K562 (cell line): ENCODE results near the gene MPRIP. TPM values are rescaled to one million over a fixed set of nuclear protein-coding genes. Genes with fewer than 3 reads are reported as not detected.
A peak's percentile ranks its signal among the peaks of the same experiment; 100 is the strongest.

Source experiments
- ATAC-seq: fragments of 200-7000 bp; cut with Tn5 transposase; 3 replicates; pipeline ENCODE4 v1.9.1; 2020; ENCODE audit warnings: moderate library complexity
- BruUV-seq: library from RNA; stranded (reverse); fragments of 400-500 nt; replicated peaks from 2 replicates; lab custom pipeline; 2021; lab: Mats Ljungman, UMichigan
- CTCF ChIA-PET: fragments of 300-600 bp; formaldehyde crosslinking; extraction: SDS; loops from one replicate; lab custom pipeline; 2021; ENCODE audit warnings: low intra/inter-chr PET ratio; lab: Yijun Ruan, JAX
- POLR2A ChIA-PET: fragments of 300-600, 350-650 bp; sonication (Branson Sonifier 250); formaldehyde crosslinking; extraction: SDS; loops from one replicate; lab custom pipeline; 2021; ENCODE audit warnings: antibody characterized with exemption, inconsistent platforms; lab: Yijun Ruan, JAX
- DNase-seq, 4 experiments: peaks; one replicate each; pipeline versions ENCODE4 v3.0.0 to v3.0.0-alpha.2; 2011 to 2018; ENCODE audit warnings: low spot score in 3 of 4, mixed read lengths in 3 of 4; ENCODE audit errors: extremely low read depth in 1 of 4
- FAIRE-seq: peaks from 2 replicates; lab custom pipeline; 2011; peaks lifted over from hg19 to GRCh38; lab: Jason Lieb, UNC
- H2AFZ ChIP-seq: 2 replicates; pipeline ENCODE4 v1.6.0; 2011; ENCODE audit warnings: low read depth, low read length, control low read depth, inconsistent platforms
- H3K27ac ChIP-seq: fragments of 200-600 bp; 3 replicates; pipeline ENCODE4 v1.8.0; 2011; ENCODE audit warnings: low read depth, mild to moderate bottlenecking, control low read depth, inconsistent platforms, low read length, moderate library complexity, mixed read lengths; ENCODE audit errors: extremely low read depth
- H3K27me3 ChIP-seq, 2 experiments: fragments of 300-600 bp in 1 of 2; 2 replicates in 1 of 2; 3 replicates in 1 of 2; pipeline versions ENCODE4 v1.6.0 to v1.8.0; 2011; ENCODE audit warnings: inconsistent platforms in 2 of 2, low read length in 2 of 2, mild to moderate bottlenecking in 1 of 2, mixed read lengths in 1 of 2, moderate library complexity in 1 of 2; ENCODE audit not compliant: control insufficient read depth in 2 of 2, insufficient read depth in 2 of 2
- H3K36me3 ChIP-seq: fragments of 300-600 bp; 3 replicates; pipeline ENCODE4 v1.8.0; 2011; ENCODE audit warnings: mild to moderate bottlenecking, low read length, inconsistent platforms; ENCODE audit not compliant: control insufficient read depth, insufficient read depth
- H3K4me1 ChIP-seq, 2 experiments: fragments of 200-600 bp in 1 of 2; replicated peaks in 1 of 2; 2 replicates in 1 of 2; 3 replicates in 1 of 2; pipeline versions ENCODE4 v1.5.1 to v1.8.0; 2011; ENCODE audit warnings: inconsistent platforms in 2 of 2, low read length in 2 of 2, mild to moderate bottlenecking in 1 of 2, mixed read lengths in 1 of 2, moderate library complexity in 1 of 2; ENCODE audit not compliant: control insufficient read depth in 2 of 2, insufficient read depth in 2 of 2
- H3K4me2 ChIP-seq: 2 replicates; pipeline ENCODE4 v1.6.1; 2011; ENCODE audit warnings: low read length, control low read depth, inconsistent platforms, mixed read lengths; ENCODE audit not compliant: insufficient read depth
- H3K4me3 ChIP-seq: fragments of 200-600 bp; sonication (generic), shearing (Covaris generic); 2 replicates; pipeline ENCODE4 v1.5.1; 2016; ENCODE audit warnings: control low read depth, inconsistent platforms
- H3K79me2 ChIP-seq: fragments of 200-600 bp; 3 replicates; pipeline ENCODE4 v1.8.0; 2011; ENCODE audit warnings: low read length, inconsistent platforms; ENCODE audit not compliant: control insufficient read depth, insufficient read depth
- H3K9ac ChIP-seq, 2 experiments: 2 replicates each; pipeline versions ENCODE4 v1.6.0 to v1.6.1; 2011; ENCODE audit warnings: low read depth in 2 of 2, low read length in 2 of 2, control low read depth in 1 of 2, inconsistent platforms in 1 of 2, mild to moderate bottlenecking in 1 of 2, mixed read lengths in 1 of 2; ENCODE audit not compliant: insufficient read depth in 1 of 2
- H3K9me1 ChIP-seq: one replicate; pipeline ENCODE4 v1.6.0; 2011; ENCODE audit warnings: inconsistent platforms, mild to moderate bottlenecking, low read length, moderate library complexity; ENCODE audit not compliant: control insufficient read depth, insufficient read depth
- H3K9me3 ChIP-seq: replicated peaks from 2 replicates; pipeline ENCODE4 v1.5.1; 2011; ENCODE audit warnings: low read depth, low read length, inconsistent platforms; ENCODE audit not compliant: control insufficient read depth, insufficient read depth
- H4K20me1 ChIP-seq: replicated peaks from 2 replicates; pipeline ENCODE4 v1.6.1; 2011; ENCODE audit warnings: low read length, inconsistent platforms, mixed read lengths; ENCODE audit not compliant: control insufficient read depth, insufficient read depth
- CBX2 ChIP-seq: fragments of 200-600 bp; sonication (generic); IDR thresholded peaks from one replicate; pipeline ENCODE4 v1.6.1; 2012; ENCODE audit warnings: mild to moderate bottlenecking, low read length, inconsistent platforms; ENCODE audit not compliant: insufficient read depth, poor library complexity, severe bottlenecking
- NFIC ChIP-seq: fragments of 450-650 bp; IDR thresholded peaks from 2 replicates; pipeline ENCODE4 v1.6.1; 2017; ENCODE audit warnings: mild to moderate bottlenecking, inconsistent platforms
- NUFIP1 ChIP-seq: fragments of 450-650 bp; IDR thresholded peaks from 2 replicates; pipeline ENCODE4 v1.6.1; 2018; ENCODE audit not compliant: partially characterized antibody
- POLR2G ChIP-seq: fragments of 200-400 bp; formaldehyde crosslinking; IDR thresholded peaks from 2 replicates; pipeline ENCODE4 v1.6.1; 2017; ENCODE audit warnings: low read depth, mild to moderate bottlenecking, antibody characterized with exemption, low read length, moderate library complexity
- RAD21 ChIP-seq, 2 experiments: fragments of 250-450 bp in 1 of 2; fragments of 450-650 bp in 1 of 2; sonication (Bioruptor Pico) in 1 of 2; formaldehyde crosslinking in 1 of 2; IDR thresholded peaks in 1 of 2; conservative IDR thresholded peaks in 1 of 2; 2 replicates each; pipeline versions ENCODE4 v1.4.0 to v1.8.0; 2020 to 2022; ENCODE audit warnings: mild to moderate bottlenecking in 2 of 2, moderate library complexity in 1 of 2
- TGIF2 ChIP-seq: sonication (generic); formaldehyde crosslinking; IDR thresholded peaks from 2 replicates; pipeline ENCODE4 v1.8.1; 2022; ENCODE audit warnings: mild to moderate bottlenecking, missing genetic modification reagents, moderate library complexity
- ZBTB7A ChIP-seq: IDR thresholded peaks from 2 replicates; pipeline ENCODE4 v1.6.1; 2011; ENCODE audit warnings: low read depth, mild to moderate bottlenecking, low read length, moderate library complexity, borderline replicate concordance; ENCODE audit not compliant: control insufficient read depth
- ZNF316 ChIP-seq: fragments of 450-650 bp; IDR thresholded peaks from 2 replicates; pipeline ENCODE4 v1.6.1; 2016
- ZNF431 ChIP-seq: sonication (generic); formaldehyde crosslinking; IDR thresholded peaks from 2 replicates; pipeline ENCODE4 v1.8.0; 2022; ENCODE audit warnings: mild to moderate bottlenecking, missing genetic modification reagents
- WGBS: fragments of 100-300 bp; shearing (Covaris generic); methylation state at CpG from one replicate; pipeline ENCODE4 v1.1.6; 2016; ENCODE audit warnings: low coverage, mixed read lengths; ENCODE audit not compliant: insufficient coverage; ENCODE audit errors: missing lambda C conversion rate; 5-methylcytosine and 5-hydroxymethylcytosine counted together
- in situ Hi-C: fragments of 300-500 bp; cut with MboI; formaldehyde crosslinking; loops from 4 replicates; pipeline ENCODE4 v1.15.0; 2018; ENCODE audit warnings: inconsistent platforms, mixed read lengths
- intact Hi-C: fragments of 100-400 bp; cut with micrococcal nuclease; formaldehyde crosslinking; loops from 2 replicates; pipeline ENCODE4 v1.14.2; 2022
- polyA plus RNA-seq, 8 experiments: library from polyadenylated mRNA; depleted of rRNA in 4 of 8; stranded (reverse) in 5 of 8; unstranded in 3 of 8; fragments of >200 nt; fragmentation: Nextera tagmentation in 2 of 8; fragmentation: Illumina TruSeq in 1 of 8; extraction: Ambion mirVana in 2 of 8; extraction: Trizol in 1 of 8; gene quantifications; 2 replicates each; pipeline versions ENCODE4 v1.2.1 to v1.2.3, GENCODE V29; 2011 to 2014; ENCODE audit warnings: inconsistent platforms in 1 of 8, missing spikeins in 1 of 8
- total RNA-seq, 7 experiments: library from RNA; depleted of rRNA in 6 of 7; stranded (reverse); fragments of >200 nt in 6 of 7; fragmentation: Illumina TruSeq in 2 of 7; extraction: Trizol in 2 of 7; gene quantifications; 2 replicates each; pipeline versions ENCODE4 v1.2.1 to v1.2.3, GENCODE V29; 2011 to 2021; ENCODE audit warnings: low replicate concordance in 1 of 7
- TF ChIP-seq, protein P1 (sequence below), 2 experiments: fragments of 450-650 bp; IDR thresholded peaks; 2 replicates each; pipeline ENCODE4 v1.6.1; 2018; ENCODE audit warnings: mild to moderate bottlenecking in 2 of 2, low read depth in 1 of 2; ENCODE audit not compliant: partially characterized antibody in 2 of 2
- TF ChIP-seq, protein P2 (sequence below): fragments of 450-650 bp; IDR thresholded peaks from 2 replicates; pipeline ENCODE4 v1.6.1; 2016; ENCODE audit warnings: mild to moderate bottlenecking
- TF ChIP-seq, protein P3 (sequence below): sonication (generic); formaldehyde crosslinking; IDR thresholded peaks from 2 replicates; pipeline ENCODE4 v1.9.0; 2022; ENCODE audit warnings: mild to moderate bottlenecking, missing genetic modification reagents
- TF ChIP-seq, protein P4 (sequence below): fragments of 250-450 bp; sonication (Bioruptor Pico); IDR thresholded peaks from 2 replicates; pipeline ENCODE4 v1.5.0; 2021

The MPRIP gene
- total and polyA plus RNA-seq, 9 of the 15 experiments (the other 6 are each of a cell fraction or from before 2014, with no cell fraction given) = 10.0 to 72.6 (median 30.1) TPM

DNA sequence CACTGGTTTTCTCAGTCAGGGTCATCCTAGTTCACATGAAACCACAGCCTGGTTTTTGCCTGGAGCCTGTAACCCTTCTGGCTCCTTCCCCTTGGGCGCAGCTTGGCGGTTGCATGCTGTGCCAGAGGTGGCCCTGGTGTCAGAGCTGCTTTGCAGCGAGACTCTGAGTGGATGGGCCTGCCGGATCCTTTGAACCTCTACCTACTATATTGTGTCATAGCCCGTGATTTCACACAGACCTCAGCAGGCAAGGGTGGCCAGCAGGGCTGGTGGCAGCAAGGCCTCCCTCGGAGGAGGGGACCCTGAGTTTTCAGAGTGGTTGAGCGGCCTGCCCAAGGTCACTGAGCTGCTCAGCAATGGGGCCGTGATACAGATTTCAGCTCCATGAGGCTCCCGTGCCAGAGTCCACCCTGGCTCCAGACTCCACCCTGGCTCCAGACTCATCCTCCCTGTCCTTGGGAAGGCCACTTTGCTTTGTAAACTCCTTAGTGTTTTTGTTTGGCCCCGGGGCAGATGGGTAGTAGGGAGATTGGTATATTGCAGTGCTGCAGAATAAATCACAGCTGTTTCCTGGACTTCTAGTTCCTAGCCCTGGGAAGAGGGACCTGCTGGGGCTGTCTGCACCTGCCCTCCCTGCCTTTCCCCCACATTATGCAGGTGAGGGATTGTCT is 9.7 kb downstream of the MPRIP start:
- Histone ChIP-seq H3K4me3 (no peak overlapping the region), H4K20me1 (peaks cover 15% of the 10 kb centered on the region; the same call in 1 of the 2 replicates), H2AFZ (no peak overlapping the region), H3K9me1 (no peaks in the 10 kb centered on the region), H3K9ac (peak overlapping the region in 1 of 2 experiments; percentile 45; a peak in 1 of 4 replicates), H3K27ac (no peak overlapping the region), H3K4me2 (no peak overlapping the region), H3K4me1 (peaks cover 0 to 5% of the 10 kb centered on the region in 2 experiments; a peak in 2 of 5 replicates), H3K27me3 (no peaks in the 10 kb centered on the region), H3K36me3 (peaks cover 4% of the 10 kb centered on the region; the same call in 1 of the 3 replicates), H3K79me2 (peaks cover 30% of the 10 kb centered on the region), H3K9me3 (no peaks in the 10 kb centered on the region)
- in situ Hi-C loops = no loop called here
- WGBS = 89% methylated on average over 5 of the region's 10 CpGs
- FAIRE-seq (no peak), ATAC-seq (no peak), DNase-seq (no peak)
- BruUV-seq = no TSS peak
- POLR2A ChIA-PET = interaction anchor here (1.2 to 2.8 kb wide), 2 partner anchors 9 to 11 kb away, joined by 3 to 10 read pairs; no protein-coding TSS in a partner anchor
- CTCF ChIA-PET = no interaction called here
- intact Hi-C loops = no loop called here
- TF ChIP-seq RAD21 (CRISPR knock-in tag; conservative IDR thresholded peaks at IDR 0.05 in 1 of 2, IDR thresholded peaks at IDR 0.05 in 1 of 2) (no peak), POLR2G (no peak), NFIC (no peak), TGIF2 (CRISPR knock-in tag) (no peak), ZNF316 (no peak), ZBTB7A (no peak), CBX2 (no peak), NUFIP1 (no peak), ZNF431 (CRISPR knock-in tag) (no peak)
- TF ChIP-seq, protein P1, sequence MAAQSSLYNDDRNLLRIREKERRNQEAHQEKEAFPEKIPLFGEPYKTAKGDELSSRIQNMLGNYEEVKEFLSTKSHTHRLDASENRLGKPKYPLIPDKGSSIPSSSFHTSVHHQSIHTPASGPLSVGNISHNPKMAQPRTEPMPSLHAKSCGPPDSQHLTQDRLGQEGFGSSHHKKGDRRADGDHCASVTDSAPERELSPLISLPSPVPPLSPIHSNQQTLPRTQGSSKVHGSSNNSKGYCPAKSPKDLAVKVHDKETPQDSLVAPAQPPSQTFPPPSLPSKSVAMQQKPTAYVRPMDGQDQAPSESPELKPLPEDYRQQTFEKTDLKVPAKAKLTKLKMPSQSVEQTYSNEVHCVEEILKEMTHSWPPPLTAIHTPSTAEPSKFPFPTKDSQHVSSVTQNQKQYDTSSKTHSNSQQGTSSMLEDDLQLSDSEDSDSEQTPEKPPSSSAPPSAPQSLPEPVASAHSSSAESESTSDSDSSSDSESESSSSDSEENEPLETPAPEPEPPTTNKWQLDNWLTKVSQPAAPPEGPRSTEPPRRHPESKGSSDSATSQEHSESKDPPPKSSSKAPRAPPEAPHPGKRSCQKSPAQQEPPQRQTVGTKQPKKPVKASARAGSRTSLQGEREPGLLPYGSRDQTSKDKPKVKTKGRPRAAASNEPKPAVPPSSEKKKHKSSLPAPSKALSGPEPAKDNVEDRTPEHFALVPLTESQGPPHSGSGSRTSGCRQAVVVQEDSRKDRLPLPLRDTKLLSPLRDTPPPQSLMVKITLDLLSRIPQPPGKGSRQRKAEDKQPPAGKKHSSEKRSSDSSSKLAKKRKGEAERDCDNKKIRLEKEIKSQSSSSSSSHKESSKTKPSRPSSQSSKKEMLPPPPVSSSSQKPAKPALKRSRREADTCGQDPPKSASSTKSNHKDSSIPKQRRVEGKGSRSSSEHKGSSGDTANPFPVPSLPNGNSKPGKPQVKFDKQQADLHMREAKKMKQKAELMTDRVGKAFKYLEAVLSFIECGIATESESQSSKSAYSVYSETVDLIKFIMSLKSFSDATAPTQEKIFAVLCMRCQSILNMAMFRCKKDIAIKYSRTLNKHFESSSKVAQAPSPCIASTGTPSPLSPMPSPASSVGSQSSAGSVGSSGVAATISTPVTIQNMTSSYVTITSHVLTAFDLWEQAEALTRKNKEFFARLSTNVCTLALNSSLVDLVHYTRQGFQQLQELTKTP (IDR thresholded peaks at IDR 0.05; ENCODE audit: low read depth in 1 of 2, partially characterized antibody in 2 of 2) = no peak
- TF ChIP-seq, protein P2, sequence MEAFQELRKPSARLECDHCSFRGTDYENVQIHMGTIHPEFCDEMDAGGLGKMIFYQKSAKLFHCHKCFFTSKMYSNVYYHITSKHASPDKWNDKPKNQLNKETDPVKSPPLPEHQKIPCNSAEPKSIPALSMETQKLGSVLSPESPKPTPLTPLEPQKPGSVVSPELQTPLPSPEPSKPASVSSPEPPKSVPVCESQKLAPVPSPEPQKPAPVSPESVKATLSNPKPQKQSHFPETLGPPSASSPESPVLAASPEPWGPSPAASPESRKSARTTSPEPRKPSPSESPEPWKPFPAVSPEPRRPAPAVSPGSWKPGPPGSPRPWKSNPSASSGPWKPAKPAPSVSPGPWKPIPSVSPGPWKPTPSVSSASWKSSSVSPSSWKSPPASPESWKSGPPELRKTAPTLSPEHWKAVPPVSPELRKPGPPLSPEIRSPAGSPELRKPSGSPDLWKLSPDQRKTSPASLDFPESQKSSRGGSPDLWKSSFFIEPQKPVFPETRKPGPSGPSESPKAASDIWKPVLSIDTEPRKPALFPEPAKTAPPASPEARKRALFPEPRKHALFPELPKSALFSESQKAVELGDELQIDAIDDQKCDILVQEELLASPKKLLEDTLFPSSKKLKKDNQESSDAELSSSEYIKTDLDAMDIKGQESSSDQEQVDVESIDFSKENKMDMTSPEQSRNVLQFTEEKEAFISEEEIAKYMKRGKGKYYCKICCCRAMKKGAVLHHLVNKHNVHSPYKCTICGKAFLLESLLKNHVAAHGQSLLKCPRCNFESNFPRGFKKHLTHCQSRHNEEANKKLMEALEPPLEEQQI = no peak
- TF ChIP-seq, protein P3, sequence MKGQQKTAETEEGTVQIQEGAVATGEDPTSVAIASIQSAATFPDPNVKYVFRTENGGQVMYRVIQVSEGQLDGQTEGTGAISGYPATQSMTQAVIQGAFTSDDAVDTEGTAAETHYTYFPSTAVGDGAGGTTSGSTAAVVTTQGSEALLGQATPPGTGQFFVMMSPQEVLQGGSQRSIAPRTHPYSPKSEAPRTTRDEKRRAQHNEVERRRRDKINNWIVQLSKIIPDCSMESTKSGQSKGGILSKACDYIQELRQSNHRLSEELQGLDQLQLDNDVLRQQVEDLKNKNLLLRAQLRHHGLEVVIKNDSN (CRISPR knock-in tag) = no peak
- TF ChIP-seq, protein P4, sequence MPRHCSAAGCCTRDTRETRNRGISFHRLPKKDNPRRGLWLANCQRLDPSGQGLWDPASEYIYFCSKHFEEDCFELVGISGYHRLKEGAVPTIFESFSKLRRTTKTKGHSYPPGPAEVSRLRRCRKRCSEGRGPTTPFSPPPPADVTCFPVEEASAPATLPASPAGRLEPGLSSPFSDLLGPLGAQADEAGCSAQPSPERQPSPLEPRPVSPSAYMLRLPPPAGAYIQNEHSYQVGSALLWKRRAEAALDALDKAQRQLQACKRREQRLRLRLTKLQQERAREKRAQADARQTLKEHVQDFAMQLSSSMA = no peak
